Lung (tissue), 12 donors: ENCODE results near the gene DOK7. TPM values are rescaled to one million over a fixed set of nuclear protein-coding genes. Genes with fewer than 3 reads are reported as not detected.

ENCODE experiments used
- ATAC-seq: fragments of 200-7000 bp; cut with Tn5 transposase; one replicate; pipeline ENCODE4 v1.9.1; 2020; ENCODE audit warnings: moderate number of reproducible peaks; ENCODE audit not compliant: insufficient read depth, low FRiP score
- DNase-seq, 3 donors: peaks; one replicate each; pipeline ENCODE4 v3.0.0-alpha.2; 2013 to 2017
- H3K27ac ChIP-seq, 2 donors: one replicate each; pipeline ENCODE4 v1.5.1; 2013; ENCODE audit warnings: mild to moderate bottlenecking in 2 of 2, moderate library complexity in 2 of 2, control low read depth in 1 of 2, inconsistent platforms in 1 of 2, low read depth in 1 of 2, low read length in 1 of 2
- H3K27me3 ChIP-seq, 3 donors: one replicate each; pipeline ENCODE4 v1.5.1; 2013; ENCODE audit warnings: low read length in 2 of 3; ENCODE audit not compliant: control insufficient read depth in 3 of 3, insufficient read depth in 3 of 3
- H3K36me3 ChIP-seq, 4 donors: one replicate each; pipeline ENCODE4 v1.5.1; 2013; ENCODE audit warnings: low read length in 4 of 4, mild to moderate bottlenecking in 1 of 4, moderate library complexity in 1 of 4; ENCODE audit not compliant: control insufficient read depth in 4 of 4, insufficient read depth in 4 of 4
- H3K4me1 ChIP-seq, 5 donors: one replicate each; pipeline ENCODE4 v1.5.1; 2013; ENCODE audit warnings: low read length in 5 of 5, mild to moderate bottlenecking in 2 of 5, moderate library complexity in 1 of 5; ENCODE audit not compliant: control insufficient read depth in 5 of 5, insufficient read depth in 5 of 5
- H3K4me3 ChIP-seq: one replicate; pipeline ENCODE4 v1.5.1; 2013; ENCODE audit warnings: mild to moderate bottlenecking, control low read depth, moderate library complexity
- H3K9ac ChIP-seq, 2 donors: one replicate each; pipeline ENCODE4 v1.5.1; 2013; ENCODE audit warnings: low read length in 2 of 2, control low read depth in 1 of 2; ENCODE audit not compliant: insufficient read depth in 1 of 2
- H3K9me3 ChIP-seq, 4 donors: one replicate each; pipeline ENCODE4 v1.5.1; 2013; ENCODE audit warnings: low read length in 3 of 4, mild to moderate bottlenecking in 1 of 4, moderate library complexity in 1 of 4; ENCODE audit not compliant: control insufficient read depth in 4 of 4, insufficient read depth in 3 of 4
- WGBS, 2 donors: extraction: QIAGEN DNeasy Blood & Tissue Kit; methylation state at CpG; one replicate each; pipeline ENCODE4 v1.1.7; 2013; 5-methylcytosine and 5-hydroxymethylcytosine counted together
- polyA plus RNA-seq, 2 donors: library from polyadenylated mRNA; stranded (reverse); fragments of 200-250 nt; gene quantifications; one replicate each; pipeline ENCODE4 v1.2.1, GENCODE V29; 2013
- total RNA-seq, 2 donors: library from RNA; depleted of rRNA in 1 of 2; stranded (reverse); fragments of >200 nt in 1 of 2; gene quantifications; one replicate each; pipeline ENCODE4 v1.2.1, GENCODE V29; 2014 to 2021
- TF ChIP-seq, protein P1 (sequence below): IDR thresholded peaks from 2 replicates; pipeline ENCODE4 v1.5.1; 2012; ENCODE audit warnings: mild to moderate bottlenecking; ENCODE audit errors: control extremely low read depth, extremely low read depth
- donor health status: control.
- donor health status: control.
- donor health status: Bipolar disorder and iron deficiency.
- donor health status: healthy.
- donor health status: DM: yes; HTN: yes; CAD: no.

Gene DOK7
- total and polyA plus RNA-seq, 4 donors: 0.53 to 2.7 (median 1.4) TPM

DNA sequence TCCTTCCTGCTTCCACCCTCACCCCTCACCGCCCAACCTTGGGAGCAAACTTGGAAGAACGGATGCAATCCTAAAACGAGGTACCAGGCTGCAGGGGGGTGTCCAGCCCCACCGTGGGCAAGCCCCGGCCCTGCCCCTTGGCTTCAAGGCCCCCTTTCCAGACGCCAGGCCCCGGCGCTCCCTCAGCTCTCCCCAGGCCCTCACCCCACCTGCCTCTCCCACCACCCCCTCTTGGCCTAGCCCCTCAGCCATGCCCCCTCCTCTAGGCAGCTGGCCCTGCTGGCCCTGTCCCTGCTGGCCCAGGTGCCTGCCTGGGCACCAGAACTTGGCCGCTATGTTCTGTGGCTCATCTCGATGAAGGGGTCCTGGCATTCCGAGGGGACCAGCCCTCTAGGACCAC lies 35.3 kb downstream of the DOK7 start:
- H3K27me3 ChIP-seq: peaks cover 0 to 15% (median 3%) of the 10 kb centered on the region in 3 donors
- H3K9ac ChIP-seq: no peak overlapping the region
- H3K9me3 ChIP-seq: no peaks in the 10 kb centered on the region
- 90% methylated on average over 11 of the region's 11 CpGs for WGBS, 2 donors
- TF ChIP-seq, protein P1, sequence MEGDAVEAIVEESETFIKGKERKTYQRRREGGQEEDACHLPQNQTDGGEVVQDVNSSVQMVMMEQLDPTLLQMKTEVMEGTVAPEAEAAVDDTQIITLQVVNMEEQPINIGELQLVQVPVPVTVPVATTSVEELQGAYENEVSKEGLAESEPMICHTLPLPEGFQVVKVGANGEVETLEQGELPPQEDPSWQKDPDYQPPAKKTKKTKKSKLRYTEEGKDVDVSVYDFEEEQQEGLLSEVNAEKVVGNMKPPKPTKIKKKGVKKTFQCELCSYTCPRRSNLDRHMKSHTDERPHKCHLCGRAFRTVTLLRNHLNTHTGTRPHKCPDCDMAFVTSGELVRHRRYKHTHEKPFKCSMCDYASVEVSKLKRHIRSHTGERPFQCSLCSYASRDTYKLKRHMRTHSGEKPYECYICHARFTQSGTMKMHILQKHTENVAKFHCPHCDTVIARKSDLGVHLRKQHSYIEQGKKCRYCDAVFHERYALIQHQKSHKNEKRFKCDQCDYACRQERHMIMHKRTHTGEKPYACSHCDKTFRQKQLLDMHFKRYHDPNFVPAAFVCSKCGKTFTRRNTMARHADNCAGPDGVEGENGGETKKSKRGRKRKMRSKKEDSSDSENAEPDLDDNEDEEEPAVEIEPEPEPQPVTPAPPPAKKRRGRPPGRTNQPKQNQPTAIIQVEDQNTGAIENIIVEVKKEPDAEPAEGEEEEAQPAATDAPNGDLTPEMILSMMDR: no peak
- peaks cover 0 to 28% (median under 1%) of the 10 kb centered on the region in 4 donors for H3K36me3 ChIP-seq
- peaks cover 0 to 18% (median 7%) of the 10 kb centered on the region in 5 donors for H3K4me1 ChIP-seq
- ATAC-seq: no peak
- no peak for DNase-seq
- no peak overlapping the region for H3K4me3 ChIP-seq
- H3K27ac ChIP-seq: no peak overlapping the region

DNA sequence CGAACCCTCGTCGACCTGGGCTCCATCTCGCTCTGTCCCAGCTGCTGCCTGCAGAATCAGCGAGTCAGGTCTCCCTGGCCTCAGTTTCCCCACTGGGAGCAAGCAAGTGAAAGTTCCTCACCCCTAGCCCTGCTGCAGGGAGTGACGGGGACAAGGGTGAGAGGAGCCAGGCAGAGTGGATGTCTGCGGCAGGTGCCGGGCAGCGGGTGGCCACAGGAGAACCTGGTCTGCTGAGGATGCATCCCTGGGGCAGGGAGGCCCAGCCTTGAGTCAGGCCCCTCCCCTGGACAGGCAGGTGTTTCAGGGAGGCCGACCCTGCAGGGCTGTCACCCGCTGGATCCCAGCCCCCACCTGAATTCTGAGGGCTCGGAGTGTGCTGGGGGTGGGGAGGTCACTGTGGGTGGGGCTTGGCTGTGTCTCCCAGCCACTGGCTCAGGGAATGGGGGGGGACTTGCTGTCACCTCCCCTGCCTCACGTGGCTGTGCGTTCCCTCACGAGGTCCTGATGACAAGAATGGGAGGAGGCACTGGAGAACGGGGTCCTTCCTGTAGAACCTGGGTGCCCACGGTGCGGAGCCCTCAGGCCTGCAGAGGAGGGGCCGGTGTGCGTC lies 35.9 kb downstream of the DOK7 start:
- ATAC-seq (no peak), DNase-seq (no peak)
- TF ChIP-seq, protein P1: no peak
- H3K4me3 ChIP-seq: no peak overlapping the region
- 81 to 90% methylated on average over 19 to 20 of the region's 20 CpGs for WGBS, 2 donors
- H3K27me3 ChIP-seq: peaks cover 0 to 9% (median 3%) of the 10 kb centered on the region in 3 donors
- H3K27ac ChIP-seq: no peak overlapping the region
- H3K36me3 ChIP-seq: peaks cover 0 to 31% (median 1%) of the 10 kb centered on the region in 4 donors
- no peak overlapping the region for H3K9ac ChIP-seq
- H3K4me1 ChIP-seq: peaks cover 0 to 18% (median 7%) of the 10 kb centered on the region in 5 donors
- no peaks in the 10 kb centered on the region for H3K9me3 ChIP-seq

DNA sequence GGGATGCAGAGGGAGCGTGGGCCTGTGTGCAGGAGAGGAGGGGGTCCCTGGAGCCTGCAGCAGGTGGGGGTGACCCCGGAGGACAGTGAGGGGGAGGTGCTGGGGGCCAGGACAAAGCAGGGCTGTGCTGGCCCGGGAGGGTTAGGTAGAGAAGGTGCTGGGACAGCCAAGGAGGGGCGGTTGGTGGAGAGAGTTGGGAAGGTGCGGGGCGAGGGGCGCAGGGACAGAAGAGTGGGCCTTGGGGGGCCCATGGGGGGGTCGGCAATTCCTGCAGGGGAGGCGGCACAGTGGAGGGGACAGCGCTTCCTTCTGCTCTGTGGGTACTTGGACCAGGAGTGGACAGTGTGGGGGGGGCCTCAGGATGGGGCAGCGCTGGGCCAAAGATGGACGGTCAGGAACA lies 36.6 kb downstream of the DOK7 start:
- peaks cover 0 to 9% (median 3%) of the 10 kb centered on the region in 3 donors for H3K27me3 ChIP-seq
- no peak overlapping the region for H3K4me3 ChIP-seq
- H3K9ac ChIP-seq: no peak overlapping the region
- peaks cover 0 to 31% (median 1%) of the 10 kb centered on the region in 4 donors for H3K36me3 ChIP-seq
- 94 to 96% methylated on average over 11 to 12 of the region's 12 CpGs for WGBS, 2 donors
- peaks cover 0 to 18% (median 3%) of the 10 kb centered on the region in 5 donors for H3K4me1 ChIP-seq
- H3K9me3 ChIP-seq: no peaks in the 10 kb centered on the region
- ATAC-seq (no peak), DNase-seq (no peak)
- TF ChIP-seq, protein P1: no peak
- no peak overlapping the region for H3K27ac ChIP-seq
